Hippocampal formation (tissue), 2 donors: ENCODE measurements around the gene DES.
"Not testable (repeated sequence)": the region's sequence is repeated elsewhere in the genome, so short reads cannot be mapped to it uniquely, and the experiment has no call there.

ENCODE experiments used
- DNase-seq, 2 donors: peaks; one replicate each; lab custom pipeline; 2025; lab: John Stamatoyannopoulos, UW

Gene DES

GRCh38 chr2:219399716-219400478 lies 18.3 kb upstream of the DES start:
- no peak for DNase-seq

GRCh38 chr2:219400562-219400961 lies 17.6 kb upstream of the DES start:
- DNase-seq: no peak

- DNase-seq: no peak
Measured at GRCh38 chr2:219401606-219402005, 16.6 kb upstream of the DES start.

GRCh38 chr2:219402665-219403515 lies 15.3 kb upstream of the DES start:
- DNase-seq: peak; percentile 33 to 74

GRCh38 chr2:219403861-219404260 lies 14.3 kb upstream of the DES start:
- no peak for DNase-seq

- no peak for DNase-seq
Measured at GRCh38 chr2:219404291-219404910, 13.8 kb upstream of the DES start.

- DNase-seq: no peak
Measured at GRCh38 chr2:219404954-219405353, 13.2 kb upstream of the DES start.

GRCh38 chr2:219405451-219405850 lies 12.7 kb upstream of the DES start:
- no peak for DNase-seq

- DNase-seq: no peak
Measured at GRCh38 chr2:219405958-219406860, 12.0 kb upstream of the DES start.

GRCh38 chr2:219406861-219407230 lies 11.3 kb upstream of the DES start:
- DNase-seq: no peak

GRCh38 chr2:219407343-219407742 lies 10.8 kb upstream of the DES start:
- DNase-seq: not testable (repeated sequence)

GRCh38 chr2:219408204-219408603 lies 10.0 kb upstream of the DES start:
- no peak for DNase-seq

GRCh38 chr2:219408631-219409030 lies 9.5 kb upstream of the DES start:
- DNase-seq: no peak

- DNase-seq: no peak
Measured at GRCh38 chr2:219409619-219410018, 8.6 kb upstream of the DES start.

- DNase-seq: no peak
Measured at GRCh38 chr2:219410390-219410789, 7.8 kb upstream of the DES start.

- DNase-seq: no peak
Measured at GRCh38 chr2:219414857-219415256, 3.3 kb upstream of the DES start.

GRCh38 chr2:219415580-219416234 lies 2.5 kb upstream of the DES start:
- no peak for DNase-seq

- DNase-seq: peak in 1 of 2 donors; percentile 22
Measured at GRCh38 chr2:219416235-219416602, 2.0 kb upstream of the DES start.

- DNase-seq: no peak
Measured at GRCh38 chr2:219416938-219417337, 1.2 kb upstream of the DES start.

GRCh38 chr2:219417374-219417773 lies 803 bp upstream of the DES start:
- DNase-seq: no peak

GRCh38 chr2:219419012-219419324 lies 791 bp downstream of the DES start:
- DNase-seq: no peak
